ENCODE measurements around the gene ANXA6.

ANXA6 gene

GRCh38 chr5:151084363-151084762, 73.2 kb downstream of the ANXA6 start:
- in situ Hi-C loops (cut with MboI; ENCODE audit: low sequenced_read_pairs), result no loop called here

DNA sequence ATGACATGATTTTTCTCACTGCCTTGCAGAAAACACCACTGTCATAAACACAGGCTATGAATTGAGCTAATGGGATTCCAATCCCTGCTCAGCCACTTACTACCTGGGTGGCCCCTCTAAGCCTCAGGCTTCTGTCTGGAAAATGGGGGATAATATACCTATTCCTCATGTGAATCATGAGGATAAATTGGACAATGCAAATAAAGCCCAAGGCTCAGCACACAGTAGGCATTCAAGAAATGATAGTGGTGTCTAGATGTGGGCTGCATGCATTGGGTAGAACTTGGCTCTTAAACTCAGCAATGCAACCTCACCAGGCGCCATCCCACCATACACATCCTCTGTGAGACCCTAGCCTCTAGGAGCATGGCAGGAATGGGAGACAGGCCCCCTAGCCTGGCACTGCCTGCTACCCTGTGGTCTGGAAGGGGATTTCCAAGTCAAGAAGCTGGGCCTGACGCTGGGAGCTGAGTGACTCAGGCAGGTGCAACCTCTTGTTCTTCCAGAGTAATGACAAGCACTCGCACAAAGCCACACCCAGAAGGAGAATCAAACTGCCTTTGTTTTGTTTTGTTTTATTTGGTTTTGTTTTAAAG, 74.4 kb downstream of the ANXA6 start:
- in situ Hi-C loops (cut with MboI; ENCODE audit: low sequenced_read_pairs), result no loop called here

- in situ Hi-C loops (cut with MboI; ENCODE audit: low sequenced_read_pairs), result no loop called here
Measured at GRCh38 chr5:151082282-151082902, 75.2 kb downstream of the ANXA6 start.

DNA sequence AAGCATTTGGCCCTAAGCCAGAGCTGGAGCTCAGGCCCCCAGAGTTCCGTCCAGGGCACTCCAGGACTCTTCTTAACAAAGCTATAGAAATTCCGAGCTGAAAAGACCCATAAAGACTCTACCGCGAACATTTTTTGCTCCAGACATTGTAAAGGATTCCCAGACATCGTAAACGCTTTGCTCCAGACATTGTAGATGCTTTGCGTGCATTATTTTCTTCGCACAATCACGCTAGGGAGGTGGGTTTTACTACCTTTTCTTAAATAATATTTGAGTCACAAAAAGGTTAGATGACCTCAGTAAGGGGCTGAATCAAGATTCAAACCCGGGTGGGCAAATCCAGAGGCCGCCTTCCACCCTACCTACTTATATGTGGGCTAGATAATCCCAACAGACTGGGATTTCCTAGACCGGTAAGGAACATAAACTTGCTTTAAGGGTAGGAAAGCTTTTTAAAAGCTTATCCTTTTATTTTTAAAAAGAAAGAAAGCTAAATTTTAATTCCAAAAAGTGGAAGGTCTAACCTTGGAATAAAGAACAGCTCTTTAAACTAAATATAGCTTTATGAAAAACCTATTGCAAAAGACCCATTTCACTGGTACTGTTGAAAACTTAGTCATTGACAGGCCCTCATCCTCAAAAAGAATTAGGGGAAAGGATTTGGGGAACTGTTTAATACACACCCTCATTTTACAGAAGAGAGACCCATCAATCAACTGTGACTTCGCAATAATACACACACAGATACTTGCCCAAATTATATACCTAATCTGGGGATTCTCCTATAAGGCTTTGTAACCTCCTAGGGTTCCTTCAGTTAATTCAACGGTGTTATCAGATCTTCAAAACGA, 75.9 kb downstream of the ANXA6 start:
- in situ Hi-C loops (cut with MboI; ENCODE audit: low sequenced_read_pairs), result no loop called here

DNA sequence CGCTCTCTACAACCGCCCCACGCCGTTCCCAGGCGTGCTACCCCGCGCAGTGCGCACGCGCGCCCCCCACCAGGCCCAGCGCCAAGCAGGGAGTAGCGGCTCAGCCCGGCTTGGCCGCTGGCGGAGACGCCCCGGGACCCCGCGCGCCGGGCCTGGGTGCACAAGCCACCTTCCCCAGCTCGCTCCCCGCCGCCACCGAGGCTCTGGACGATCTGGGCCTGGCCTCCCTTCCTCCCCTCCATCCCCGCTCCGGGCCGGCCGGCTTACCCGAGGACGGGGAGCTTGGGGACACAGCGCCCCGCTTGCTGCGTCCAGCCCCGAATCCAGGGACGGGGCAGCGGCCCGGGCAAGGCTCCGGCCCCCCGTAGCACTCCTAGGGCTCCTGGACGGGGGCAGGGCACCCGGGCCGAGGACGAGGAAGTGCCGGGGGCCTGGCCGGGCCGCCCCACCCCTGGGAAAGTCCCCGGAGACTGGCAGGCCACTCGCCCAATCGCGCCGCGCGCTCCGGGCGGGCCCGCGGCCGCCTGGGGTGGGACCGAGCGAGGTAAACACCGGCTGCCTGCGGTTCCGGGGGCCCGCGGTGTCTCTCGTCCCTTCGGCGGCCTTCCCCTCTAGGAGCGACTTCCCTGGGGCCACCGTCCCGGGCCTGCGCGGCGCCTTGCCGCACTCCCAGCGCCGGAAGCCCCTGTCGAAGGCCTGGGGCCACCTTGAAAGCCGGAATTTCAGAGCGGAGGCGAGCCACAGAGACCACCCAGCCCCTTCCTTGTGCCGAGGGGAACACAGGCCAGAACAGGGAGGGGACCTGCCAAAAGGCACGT, 76.8 kb downstream of the ANXA6 start, which contains the start of gene TNIP1:
TSS of gene TNIP1 (minus strand) at position 422 of the 818 bp plus-strand sequence. CDS start 15,939 bp downstream, outside the sequence.
- in situ Hi-C loops (cut with MboI; ENCODE audit: low sequenced_read_pairs), result no loop called here

GRCh38 chr5:151079838-151080612, 77.6 kb downstream of the ANXA6 start:
- in situ Hi-C loops (cut with MboI; ENCODE audit: low sequenced_read_pairs), result no loop called here

DNA sequence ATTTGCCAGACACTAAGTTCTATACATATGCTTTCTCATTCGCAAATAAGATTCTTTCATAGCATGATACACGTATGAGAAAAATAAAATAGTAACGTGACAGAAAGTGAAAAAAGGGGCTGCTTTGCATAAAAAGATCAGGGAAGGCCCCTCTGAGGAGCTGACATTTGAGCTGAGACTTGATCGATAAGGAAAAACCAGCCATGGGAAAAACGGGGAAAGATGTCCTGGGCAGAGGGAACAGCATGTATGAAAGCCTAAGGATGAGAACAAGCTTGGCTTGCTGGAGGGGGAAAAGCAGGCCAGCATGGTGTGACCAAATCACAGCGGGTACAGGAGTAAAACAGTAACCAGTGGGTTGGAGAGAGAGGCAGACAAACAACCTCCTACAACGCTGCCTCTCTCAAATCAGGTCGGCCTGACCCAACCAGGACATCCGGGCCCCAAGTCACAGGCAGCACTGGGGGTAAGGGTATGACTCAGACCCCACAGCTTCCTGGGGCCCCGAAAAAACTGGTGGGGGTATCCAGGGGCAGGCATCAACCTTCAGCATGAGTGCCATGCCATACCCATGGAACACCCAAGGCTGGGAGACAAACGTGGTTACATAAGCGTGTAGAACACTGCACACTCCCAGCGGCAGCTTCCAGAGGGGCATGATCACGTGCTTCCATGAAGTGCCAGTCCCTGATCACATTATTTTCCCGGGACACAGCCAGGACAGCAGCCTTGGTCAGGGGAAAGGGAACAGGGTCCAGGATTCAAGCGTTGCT, 78.9 kb downstream of the ANXA6 start:
- in situ Hi-C loops (cut with MboI; ENCODE audit: low sequenced_read_pairs), result no loop called here

- in situ Hi-C loops (cut with MboI; ENCODE audit: low sequenced_read_pairs), result no loop called here
Measured at GRCh38 chr5:151077967-151078366, 79.6 kb downstream of the ANXA6 start.

GRCh38 chr5:151077419-151077818, 80.2 kb downstream of the ANXA6 start:
- in situ Hi-C loops (cut with MboI; ENCODE audit: low sequenced_read_pairs), result no loop called here

DNA sequence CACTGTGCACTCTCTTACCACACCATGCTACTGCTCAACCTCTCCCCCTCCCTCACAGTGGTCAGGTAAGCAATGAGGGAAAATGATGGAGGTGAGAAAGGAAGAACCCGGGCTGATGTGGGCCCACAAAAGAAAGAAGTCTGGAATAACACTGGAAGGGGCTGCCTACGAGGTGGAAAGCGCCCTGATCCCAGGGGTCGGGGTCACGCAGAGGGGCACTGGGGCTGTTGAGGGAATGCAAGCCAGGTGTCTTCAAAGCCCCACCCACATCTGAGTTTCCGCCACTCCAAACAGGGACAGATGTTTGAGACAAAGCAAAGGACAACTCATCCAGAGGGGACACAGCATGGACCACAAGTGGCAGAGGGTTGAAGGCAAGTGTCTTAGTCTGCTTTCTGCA, 81.0 kb downstream of the ANXA6 start:
- in situ Hi-C loops (cut with MboI; ENCODE audit: low sequenced_read_pairs), result no loop called here

DNA sequence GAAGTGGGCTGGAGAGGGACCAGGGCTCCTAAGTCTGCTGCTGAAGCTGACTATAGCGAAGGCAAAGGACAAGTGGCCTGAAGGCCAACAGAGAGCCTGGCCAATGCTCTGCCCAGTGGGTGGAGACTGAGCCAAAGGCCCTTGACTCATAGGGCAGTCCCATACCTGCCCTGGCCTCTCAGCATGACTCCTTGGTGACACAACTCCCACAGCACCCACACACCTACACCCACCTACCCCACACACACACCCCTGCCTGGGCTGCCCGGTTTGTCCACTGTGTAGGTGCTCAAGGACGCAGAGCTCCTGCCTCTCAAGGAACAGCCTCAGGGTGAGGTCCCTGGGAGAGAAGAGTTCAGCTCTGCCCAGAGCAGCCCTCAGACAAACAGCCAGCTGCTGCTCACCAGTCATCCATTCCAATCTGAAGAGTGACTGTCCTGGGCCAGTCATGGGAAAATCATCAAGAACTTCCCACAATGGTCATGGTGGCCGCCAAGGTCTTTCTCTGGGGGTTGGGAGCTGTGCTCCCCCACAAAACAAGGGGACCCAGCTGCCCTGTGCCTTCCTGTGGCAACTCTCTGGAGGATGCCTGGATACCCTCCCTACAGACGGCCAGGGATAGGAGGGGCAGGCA, 81.8 kb downstream of the ANXA6 start:
- in situ Hi-C loops (cut with MboI; ENCODE audit: low sequenced_read_pairs), result no loop called here

- in situ Hi-C loops (cut with MboI; ENCODE audit: low sequenced_read_pairs), result no loop called here
Measured at GRCh38 chr5:151074557-151074956, 83.0 kb downstream of the ANXA6 start.

DNA sequence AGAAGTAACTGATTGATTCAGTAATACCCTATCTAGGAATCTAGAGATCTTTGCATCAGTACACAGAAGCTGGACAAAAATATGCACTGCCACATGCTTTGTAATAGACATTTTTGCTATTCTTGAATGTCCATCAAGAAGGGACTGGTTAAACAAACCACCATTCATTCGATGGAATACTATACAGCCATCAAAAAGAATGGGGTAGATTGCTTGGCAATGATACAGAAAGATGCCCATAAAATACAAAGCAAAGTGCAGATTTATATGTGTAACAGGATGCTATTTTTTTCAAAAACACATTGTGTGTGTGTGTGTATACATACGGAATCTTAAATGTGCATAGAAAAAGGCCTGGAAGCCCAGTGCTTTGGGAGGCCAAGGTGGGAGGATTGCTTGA, 84.3 kb downstream of the ANXA6 start:
- in situ Hi-C loops (cut with MboI; ENCODE audit: low sequenced_read_pairs), result no loop called here

DNA sequence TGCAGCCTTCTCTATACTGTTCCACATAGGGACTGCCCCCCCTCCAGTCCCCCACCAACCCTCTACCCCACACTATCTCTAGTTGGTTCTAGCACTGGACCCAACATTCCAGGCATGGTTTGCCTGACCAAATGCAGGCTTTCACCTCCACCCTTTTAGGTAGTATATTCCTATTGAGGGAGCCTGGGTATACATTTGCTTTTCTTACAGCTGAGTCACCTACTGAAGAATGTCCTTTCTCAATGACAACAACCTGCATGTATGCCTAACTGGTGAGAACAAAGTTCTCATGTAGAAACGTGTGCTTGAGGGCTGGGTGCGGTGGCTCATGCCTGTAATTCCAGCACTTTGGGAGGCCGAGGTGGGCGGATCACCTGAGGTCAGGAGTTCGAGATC, 85.0 kb downstream of the ANXA6 start:
- in situ Hi-C loops (cut with MboI; ENCODE audit: low sequenced_read_pairs), result no loop called here

- in situ Hi-C loops (cut with MboI; ENCODE audit: low sequenced_read_pairs), result no loop called here
Measured at GRCh38 chr5:151071848-151072629, 85.5 kb downstream of the ANXA6 start.

GRCh38 chr5:151071021-151071420, 86.6 kb downstream of the ANXA6 start:
- in situ Hi-C loops (cut with MboI; ENCODE audit: low sequenced_read_pairs), result no loop called here

DNA sequence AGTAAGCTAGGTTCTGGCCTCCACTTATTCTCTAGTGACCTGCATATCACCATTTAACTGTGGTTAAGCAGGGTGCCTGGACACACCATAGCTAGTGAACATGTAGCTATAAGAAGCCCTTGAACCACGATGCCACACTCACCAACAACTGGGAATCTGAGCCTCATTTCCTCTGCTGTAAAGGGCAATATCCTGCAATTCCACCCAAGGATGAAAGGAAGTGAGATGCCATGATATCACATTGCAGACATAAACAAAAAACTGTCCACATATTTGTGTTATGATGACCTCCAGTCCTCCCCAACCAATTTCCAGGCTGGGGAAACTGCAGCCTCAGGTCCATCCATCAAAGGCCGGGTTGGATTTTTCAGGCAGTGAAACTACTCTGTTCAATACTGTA, 87.1 kb downstream of the ANXA6 start:
- in situ Hi-C loops (cut with MboI; ENCODE audit: low sequenced_read_pairs), result no loop called here

DNA sequence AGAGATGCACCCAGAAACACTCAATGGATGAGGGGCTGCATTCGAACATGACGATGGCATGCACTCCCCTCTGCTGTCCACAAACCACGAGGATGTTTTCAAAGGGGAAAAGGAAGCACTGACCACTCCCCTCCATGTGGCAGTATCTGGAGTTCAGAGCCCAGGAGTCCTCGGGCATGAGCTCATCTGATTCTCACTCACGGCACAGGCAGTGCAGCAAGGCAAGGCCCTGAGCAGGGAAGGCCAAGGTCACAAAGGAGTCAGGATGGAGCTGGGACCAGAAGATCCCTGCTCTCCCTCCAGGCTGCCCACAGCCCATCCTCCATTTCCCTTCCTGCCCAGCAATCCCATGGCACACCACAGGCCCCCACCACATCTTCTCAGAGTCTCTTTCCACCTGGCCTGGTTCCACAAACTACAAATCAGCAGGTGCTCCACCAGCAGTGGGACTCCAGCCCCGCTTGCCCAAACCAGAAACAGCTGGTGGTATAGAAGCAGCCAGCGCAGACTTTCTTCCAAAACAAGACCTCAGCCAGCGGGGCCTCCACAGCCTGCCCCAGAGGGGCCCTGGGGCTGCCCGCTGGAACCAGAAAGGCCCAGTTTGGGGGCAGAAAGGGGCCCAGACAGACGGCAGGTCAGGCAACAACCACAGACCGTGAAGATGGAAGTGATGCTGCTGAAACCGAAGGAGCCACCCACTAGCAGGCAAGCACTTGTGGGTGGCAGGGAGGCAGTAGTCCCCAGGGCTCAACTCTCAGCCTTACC, 89.0 kb downstream of the ANXA6 start:
- in situ Hi-C loops (cut with MboI; ENCODE audit: low sequenced_read_pairs), result no loop called here

Measured in hTERT RPE-1 (cell line).